GM19193 (cell line): Measurements from ENCODE around the gene CHFR.

Experiments used
- POLR2A ChIP-seq: IDR thresholded peaks from 4 replicates; pipeline ENCODE4 v1.6.1; 2011; ENCODE audit not compliant: insufficient read depth, insufficient read length; ENCODE audit errors: extremely low read depth

Gene CHFR

GRCh38 chr12:132899033-132899432 lies 11.6 kb upstream of the CHFR start:
- no peak for TF ChIP-seq POLR2A

GRCh38 chr12:132888852-132889251 lies 1.4 kb upstream of the CHFR start:
- no peak for TF ChIP-seq POLR2A

DNA sequence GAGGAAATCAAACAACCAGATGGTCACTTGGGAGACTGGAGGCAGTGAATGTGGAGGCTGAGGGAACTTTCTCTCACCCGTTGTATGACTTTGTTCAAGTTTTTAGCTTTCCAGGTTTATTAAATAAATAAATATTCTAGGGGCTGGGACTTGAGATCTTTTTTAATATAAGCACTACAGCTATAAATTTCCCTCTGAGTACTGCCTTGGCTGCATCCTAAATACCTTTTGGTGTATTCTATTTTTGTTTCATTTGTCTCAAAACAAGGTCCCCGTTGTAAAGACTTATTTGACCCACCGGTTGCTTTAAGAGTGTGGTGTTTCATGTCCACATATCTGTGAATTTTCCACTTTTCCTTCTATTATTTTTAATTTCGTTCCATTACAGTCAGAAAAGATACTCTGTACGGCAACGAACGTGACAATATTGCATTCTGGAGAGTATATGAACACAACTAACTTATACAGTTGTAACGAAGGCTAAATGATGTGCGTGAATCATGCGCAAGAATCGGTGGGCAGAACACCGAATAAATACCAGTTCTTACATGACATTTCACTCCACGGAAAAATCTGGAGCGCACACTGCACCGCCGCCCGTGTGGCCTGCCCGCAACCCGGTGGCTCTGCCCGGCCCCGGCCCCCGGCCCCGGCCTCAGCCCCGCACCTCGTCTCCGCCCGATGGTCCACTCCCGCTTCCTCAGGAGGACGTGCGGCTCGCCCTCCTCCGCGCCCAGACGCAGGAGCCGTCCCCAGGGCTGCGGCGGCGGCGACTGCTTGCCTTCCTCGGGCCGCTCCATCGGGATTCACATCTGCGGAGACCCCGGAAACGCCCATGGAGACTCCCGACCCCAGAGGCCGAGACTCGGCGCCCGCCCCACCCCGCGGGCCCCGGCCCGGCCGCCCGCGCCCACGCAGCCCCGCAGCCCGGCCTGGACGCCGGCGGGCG lies 602 bp downstream of the CHFR start:
- TF ChIP-seq POLR2A: no peak

DNA sequence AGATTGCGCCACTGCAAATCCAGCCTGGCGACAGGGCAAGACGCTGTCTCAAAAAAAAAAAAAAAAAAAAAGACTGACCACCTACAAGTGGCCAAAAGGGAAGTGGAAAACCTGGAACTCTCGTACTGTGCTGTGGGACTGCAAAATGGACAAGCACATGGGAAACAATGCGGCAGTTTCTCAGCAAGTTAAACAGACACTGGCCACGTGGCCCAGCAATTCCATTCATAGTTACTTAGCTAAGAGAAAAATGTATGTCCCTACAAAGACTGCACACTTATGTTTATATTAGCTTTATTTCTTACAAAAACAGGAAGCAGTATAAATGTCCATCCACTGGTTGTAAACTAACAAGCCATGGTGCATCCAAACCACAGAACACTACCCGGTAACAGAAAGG lies 5.6 kb downstream of the CHFR start:
- TF ChIP-seq POLR2A: no peak

- no peak for TF ChIP-seq POLR2A
Measured at GRCh38 chr12:132874175-132874574, 13.2 kb downstream of the CHFR start.

DNA sequence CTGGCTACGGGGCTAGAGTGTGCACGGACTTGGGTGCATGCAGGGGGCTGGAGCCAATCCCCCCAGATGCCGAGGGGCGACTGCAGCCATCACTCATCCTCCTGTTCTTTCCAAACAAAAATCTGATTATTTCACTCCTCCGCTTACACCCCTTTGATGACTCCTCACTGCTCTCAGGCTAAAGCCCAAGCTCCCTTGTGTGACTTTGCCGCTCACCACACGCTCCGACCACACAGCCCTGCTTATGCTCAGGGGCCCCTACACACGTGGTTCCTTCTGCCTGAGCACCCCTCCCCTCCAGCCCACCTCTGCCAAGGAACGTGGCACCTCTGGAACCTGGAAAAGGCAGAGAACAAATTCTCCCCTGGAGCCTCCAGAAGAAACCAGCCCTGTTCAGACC lies 13.7 kb downstream of the CHFR start:
- TF ChIP-seq POLR2A: no peak

DNA sequence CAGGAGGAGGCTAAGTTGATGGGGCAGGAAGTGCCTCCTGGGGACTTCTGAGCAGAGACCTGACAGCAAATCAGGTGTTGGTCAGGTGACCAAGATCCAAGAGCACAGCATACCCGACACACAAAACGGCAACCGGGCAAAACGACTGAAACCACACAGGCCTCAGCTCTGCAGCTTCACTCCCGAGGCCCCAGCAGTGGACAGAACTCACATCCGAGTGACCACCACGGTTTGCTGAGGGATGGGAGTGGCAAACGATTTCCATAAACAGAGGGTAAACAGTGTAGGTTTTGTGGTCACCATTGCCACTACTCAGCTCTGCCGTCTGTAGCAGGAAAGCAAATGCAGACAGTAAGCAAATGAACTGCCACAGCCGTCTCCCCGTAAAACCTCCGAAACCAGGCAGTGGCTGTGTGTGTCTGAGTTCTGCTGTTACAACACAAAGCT lies 14.4 kb downstream of the CHFR start:
- TF ChIP-seq POLR2A: no peak

- no peak for TF ChIP-seq POLR2A
Measured at GRCh38 chr12:132872073-132872855, 15.1 kb downstream of the CHFR start.

- TF ChIP-seq POLR2A: no peak
Measured at GRCh38 chr12:132869551-132869950, 17.9 kb downstream of the CHFR start.

- no peak for TF ChIP-seq POLR2A
Measured at GRCh38 chr12:132866251-132866828, 21.1 kb downstream of the CHFR start.

DNA sequence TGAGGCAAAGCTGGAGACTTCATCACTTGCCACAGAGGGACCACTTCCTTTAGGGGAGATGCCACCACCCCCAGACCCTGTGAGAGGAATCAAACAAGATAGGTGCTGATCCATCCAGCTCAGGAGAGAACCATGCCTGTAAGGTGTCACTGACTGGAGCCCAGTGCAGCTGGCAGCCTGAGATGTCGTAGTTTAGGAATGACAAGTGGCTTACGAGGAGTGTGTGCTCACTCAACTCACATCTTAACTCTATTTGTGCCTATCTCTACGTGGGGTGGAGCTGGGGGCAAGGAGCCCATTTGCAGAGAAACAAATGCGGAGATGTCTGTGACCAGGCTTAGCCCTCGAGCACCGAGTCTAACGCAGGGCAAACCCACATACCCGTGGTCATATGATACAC lies 25.8 kb downstream of the CHFR start:
- no peak for TF ChIP-seq POLR2A

DNA sequence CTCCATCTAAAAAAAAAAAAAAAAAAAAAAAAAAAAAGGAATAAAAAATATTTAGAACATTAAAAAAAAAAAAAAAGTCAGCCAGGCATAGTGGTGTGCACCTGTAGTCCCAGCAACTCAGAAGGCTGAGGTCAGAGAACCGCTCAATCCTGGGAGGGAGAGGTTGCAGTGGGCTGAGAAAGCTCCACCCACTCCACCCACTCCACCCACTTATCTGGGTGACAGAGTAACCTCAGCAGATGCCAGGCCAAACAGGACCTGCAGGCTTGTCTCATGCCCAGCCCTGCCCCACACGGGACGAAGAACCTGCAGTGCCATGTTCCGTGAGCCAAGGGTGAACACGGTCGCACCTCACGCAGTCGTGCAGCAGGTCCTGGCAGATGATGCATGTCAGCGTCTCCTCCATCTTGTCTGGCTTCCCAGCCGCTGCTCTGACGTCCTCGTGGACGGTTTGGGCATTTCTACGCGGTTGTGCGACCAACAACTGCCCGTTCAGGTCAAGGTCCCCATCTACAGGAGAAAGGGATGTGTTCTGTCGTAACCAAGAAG lies 28.6 kb downstream of the CHFR start:
- TF ChIP-seq POLR2A: no peak

GRCh38 chr12:132856581-132856980 lies 30.8 kb downstream of the CHFR start:
- no peak for TF ChIP-seq POLR2A

DNA sequence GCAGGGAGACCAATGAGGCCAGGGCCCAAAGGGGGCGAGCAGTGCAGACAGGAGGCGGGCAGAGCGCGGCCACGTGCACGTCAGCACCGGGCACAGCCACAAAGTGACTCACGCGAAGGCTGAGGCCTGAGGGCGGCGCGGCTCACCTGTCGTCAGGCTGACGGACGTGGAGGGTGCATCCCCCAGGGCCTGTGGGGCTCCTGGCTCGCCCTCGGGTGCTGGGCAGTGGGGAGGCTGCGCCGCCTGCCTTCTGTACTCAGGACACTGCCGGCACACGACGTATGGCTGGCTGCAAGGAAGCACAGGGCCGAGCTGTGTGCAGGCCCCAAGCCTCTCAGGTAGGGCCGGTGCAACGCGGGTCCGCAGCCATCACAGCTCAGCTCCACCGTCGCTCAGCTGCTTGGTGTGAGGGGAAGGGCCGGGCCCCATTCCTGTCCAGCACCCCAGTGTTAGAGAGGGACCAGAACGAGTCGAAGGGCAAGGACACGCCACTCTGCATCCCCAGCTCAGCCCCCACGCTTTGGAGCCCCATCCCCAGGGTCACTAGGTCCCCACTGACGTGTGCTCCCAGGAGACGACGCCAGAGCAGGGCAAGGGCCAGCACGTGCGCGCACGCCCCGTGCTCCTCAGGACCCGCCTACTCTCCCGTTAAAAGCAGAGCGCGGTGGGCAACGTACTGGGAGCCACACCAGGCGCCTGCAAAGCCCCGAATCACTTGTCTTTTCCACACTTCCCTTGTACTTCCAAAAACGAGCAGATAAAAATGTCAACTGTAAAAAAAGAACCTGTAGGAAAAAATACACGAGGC lies 33.9 kb downstream of the CHFR start:
- no peak for TF ChIP-seq POLR2A

GRCh38 chr12:132852496-132852895 lies 34.9 kb downstream of the CHFR start:
- TF ChIP-seq POLR2A: no peak

GRCh38 chr12:132851465-132851864 lies 35.9 kb downstream of the CHFR start:
- TF ChIP-seq POLR2A: no peak
